ENCODE results near the gene SERPINB5.

DNA sequence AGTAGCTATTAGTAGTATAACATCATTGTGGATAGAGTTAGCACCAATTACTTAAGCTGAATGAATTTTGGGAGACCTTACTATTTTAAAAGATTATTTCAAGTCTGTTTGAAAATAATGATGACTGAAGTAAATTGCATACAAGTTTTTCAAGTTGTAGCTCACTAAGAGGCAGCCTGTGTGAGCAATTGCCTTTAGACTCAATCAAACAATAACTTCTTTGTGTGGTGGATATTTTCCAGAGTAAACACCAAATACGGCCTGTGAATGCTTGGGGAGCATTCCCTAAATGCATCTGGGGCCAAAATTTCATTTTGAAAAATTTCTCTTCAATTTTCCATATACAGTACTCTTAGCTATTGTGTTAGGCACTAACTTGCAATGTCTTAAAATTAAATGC lies 73.3 kb downstream of the SERPINB5 start:
- TF ChIP-seq, protein P1, sequence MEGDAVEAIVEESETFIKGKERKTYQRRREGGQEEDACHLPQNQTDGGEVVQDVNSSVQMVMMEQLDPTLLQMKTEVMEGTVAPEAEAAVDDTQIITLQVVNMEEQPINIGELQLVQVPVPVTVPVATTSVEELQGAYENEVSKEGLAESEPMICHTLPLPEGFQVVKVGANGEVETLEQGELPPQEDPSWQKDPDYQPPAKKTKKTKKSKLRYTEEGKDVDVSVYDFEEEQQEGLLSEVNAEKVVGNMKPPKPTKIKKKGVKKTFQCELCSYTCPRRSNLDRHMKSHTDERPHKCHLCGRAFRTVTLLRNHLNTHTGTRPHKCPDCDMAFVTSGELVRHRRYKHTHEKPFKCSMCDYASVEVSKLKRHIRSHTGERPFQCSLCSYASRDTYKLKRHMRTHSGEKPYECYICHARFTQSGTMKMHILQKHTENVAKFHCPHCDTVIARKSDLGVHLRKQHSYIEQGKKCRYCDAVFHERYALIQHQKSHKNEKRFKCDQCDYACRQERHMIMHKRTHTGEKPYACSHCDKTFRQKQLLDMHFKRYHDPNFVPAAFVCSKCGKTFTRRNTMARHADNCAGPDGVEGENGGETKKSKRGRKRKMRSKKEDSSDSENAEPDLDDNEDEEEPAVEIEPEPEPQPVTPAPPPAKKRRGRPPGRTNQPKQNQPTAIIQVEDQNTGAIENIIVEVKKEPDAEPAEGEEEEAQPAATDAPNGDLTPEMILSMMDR (IDR thresholded peaks at IDR 0.05) = no peak
- TF ChIP-seq TCF7L2 (IDR thresholded peaks at IDR 0.05; ENCODE audit: low read depth, low read length) (no peak), POLR2AphosphoS5 (IDR thresholded peaks at IDR 0.05; ENCODE audit: low read depth, low read length) (no peak)
